Esophagus muscularis mucosa (tissue), 4 donors: ENCODE measurements around the gene TAOK1. TPM values are rescaled to one million over a fixed set of nuclear protein-coding genes. Genes with fewer than 3 reads are reported as not detected.
A peak's percentile ranks its signal among the peaks of the same experiment; 100 is the strongest.

Experiments
- DNase-seq: peaks from one replicate; pipeline ENCODE4 v3.0.0-alpha.2; 2017; ENCODE audit errors: extremely low spot score
- H3K27ac ChIP-seq, 4 donors: fragments of 200-600 bp; sonication (generic); replicated peaks in 1 of 4; 1 replicate in 3 of 4; 2 replicates in 1 of 4; pipeline ENCODE4 v1.5.1; 2016 to 2019; ENCODE audit warnings: mild to moderate bottlenecking in 1 of 4
- H3K27me3 ChIP-seq, 4 donors: fragments of 200-600 bp; sonication (generic); one replicate each; pipeline versions ENCODE4 v1.5.1 to v1.6.0; 2016 to 2019
- H3K36me3 ChIP-seq, 4 donors: fragments of 200-600 bp; sonication (generic); one replicate each; pipeline ENCODE4 v1.5.1; 2016 to 2019
- H3K4me1 ChIP-seq, 4 donors: fragments of 200-600 bp; sonication (generic); one replicate each; pipeline ENCODE4 v1.5.1; 2016 to 2019
- H3K4me3 ChIP-seq, 4 donors: fragments of 200-600 bp; sonication (generic); 1 replicate in 2 of 4; 2 replicates in 2 of 4; pipeline ENCODE4 v1.5.1; 2016 to 2019; ENCODE audit warnings: mild to moderate bottlenecking in 4 of 4, moderate library complexity in 1 of 4
- H3K9me3 ChIP-seq, 4 donors: fragments of 200-600 bp; sonication (generic); 1 replicate in 3 of 4; 2 replicates in 1 of 4; pipeline ENCODE4 v1.5.1; 2016 to 2019
- CTCF ChIP-seq, 3 experiments: fragments of 200-600 bp in 2 of 3; fragments of 450-650 bp in 1 of 3; sonication (generic) in 2 of 3; IDR thresholded peaks; one replicate each; pipeline ENCODE4 v1.5.1; 2017 to 2019; ENCODE audit warnings: antibody characterized with exemption in 3 of 3, mild to moderate bottlenecking in 2 of 3, moderate library complexity in 1 of 3
- EP300 ChIP-seq: sonication (generic); formaldehyde crosslinking; IDR thresholded peaks from one replicate; pipeline ENCODE4 v1.6.1; 2017; ENCODE audit warnings: antibody characterized with exemption
- POLR2A ChIP-seq: fragments of 450-650 bp; IDR thresholded peaks from one replicate; pipeline ENCODE4 v1.6.1; 2017; ENCODE audit warnings: antibody characterized with exemption, moderate library complexity, mild to moderate bottlenecking, low read depth
- POLR2AphosphoS5 ChIP-seq, 2 donors: sonication (generic); formaldehyde crosslinking; IDR thresholded peaks; one replicate each; pipeline ENCODE4 v1.6.1; 2017; ENCODE audit warnings: antibody characterized with exemption in 2 of 2
- WGBS: methylation state at CpG from one replicate; pipeline ENCODE4 v1.1.5; 2018; 5-methylcytosine and 5-hydroxymethylcytosine counted together
- intact Hi-C: fragments of 100-400 bp; cut with DNase I; formaldehyde crosslinking; loops from one replicate; pipeline ENCODE4 v1.15.1; 2023
- total RNA-seq, 4 donors: library from RNA; depleted of rRNA; stranded (reverse); fragments of >200 nt; gene quantifications; one replicate each; pipeline versions ENCODE4 v1.1.0 to v1.2.1, GENCODE V29; 2016

The TAOK1 gene
- total RNA-seq, 4 donors from 2014 or later, result 48.7 to 73.1 (median 58.9) TPM

DNA sequence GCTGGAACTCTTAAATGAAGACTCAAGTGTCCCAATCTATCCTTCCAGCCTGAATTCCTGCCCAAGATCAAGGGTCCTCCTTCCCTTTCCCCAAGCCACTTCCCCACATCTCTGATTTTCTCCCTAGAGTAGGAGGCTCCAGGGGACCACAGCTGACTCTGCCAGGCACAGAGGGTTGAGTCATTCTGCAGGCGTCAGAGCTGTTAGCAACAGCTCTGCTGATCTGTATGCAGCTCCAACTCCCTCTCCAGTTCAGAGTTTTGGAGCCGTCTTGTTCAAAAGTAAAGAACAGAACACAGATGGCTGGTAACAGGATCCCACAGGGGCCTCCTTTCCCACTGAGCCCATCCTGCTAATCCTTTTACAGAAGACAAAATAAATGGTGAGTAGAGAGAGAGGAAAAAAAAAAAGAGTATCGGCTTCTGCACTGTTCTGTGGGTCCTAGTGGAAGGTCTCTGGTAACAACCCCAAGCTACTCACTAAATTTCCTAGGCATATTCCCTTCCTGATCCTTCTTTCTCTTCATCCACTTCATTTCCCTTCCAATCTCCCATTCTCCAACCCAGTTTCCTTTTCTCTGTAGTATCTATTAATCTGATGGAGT lies 13.4 kb upstream of the TAOK1 start:
- Histone ChIP-seq H3K4me3 (no peak overlapping the region), H3K36me3 (no peaks in the 10 kb centered on the region), H3K4me1 (peaks cover 0 to 12% (median 5%) of the 10 kb centered on the region in 4 donors), H3K9me3 (no peaks in the 10 kb centered on the region), H3K27me3 (no peaks in the 10 kb centered on the region), H3K27ac (peak overlapping the region in 2 of 4 donors; percentile 42 to 45)
- 40% methylated on average over 3 of the region's 3 CpGs for WGBS
- no peak for TF ChIP-seq POLR2A
- peak in 1 of 2 donors; percentile 21 for TF ChIP-seq POLR2AphosphoS5 (IDR thresholded peaks at IDR 0.05)
- no peak for TF ChIP-seq EP300
- TF ChIP-seq CTCF (IDR thresholded peaks at IDR 0.05), result no peak
- DNase-seq, result no peak
- intact Hi-C loops, result no loop called here

- H3K36me3 ChIP-seq, result no peaks in the 10 kb centered on the region
- H3K27ac ChIP-seq, result no peak overlapping the region
- intact Hi-C loops, result no loop called here
- H3K4me1 ChIP-seq, result peaks cover 0 to 12% (median 5%) of the 10 kb centered on the region in 4 donors
- no peaks in the 10 kb centered on the region for H3K9me3 ChIP-seq
- DNase-seq, result no peak
- 76% methylated on average over 4 of the region's 4 CpGs for WGBS
- no peak overlapping the region for H3K4me3 ChIP-seq
- no peak for TF ChIP-seq CTCF (IDR thresholded peaks at IDR 0.05)
- H3K27me3 ChIP-seq, result no peaks in the 10 kb centered on the region
Measured at GRCh38 chr17:29378500-29378899, 11.7 kb upstream of the TAOK1 start.

GRCh38 chr17:29379084-29379991 lies 10.8 kb upstream of the TAOK1 start:
- 61% methylated on average over 12 of the region's 12 CpGs for WGBS
- no peak overlapping the region for H3K4me3 ChIP-seq
- H3K27ac ChIP-seq, result no peak overlapping the region
- H3K4me1 ChIP-seq, result peaks cover 0 to 12% (median 5%) of the 10 kb centered on the region in 4 donors
- no peaks in the 10 kb centered on the region for H3K9me3 ChIP-seq
- intact Hi-C loops, result no loop called here
- no peaks in the 10 kb centered on the region for H3K27me3 ChIP-seq
- no peaks in the 10 kb centered on the region for H3K36me3 ChIP-seq
- no peak for DNase-seq
- TF ChIP-seq POLR2A (no peak), EP300 (no peak), CTCF (IDR thresholded peaks at IDR 0.05) (no peak), POLR2AphosphoS5 (IDR thresholded peaks at IDR 0.05) (no peak)

DNA sequence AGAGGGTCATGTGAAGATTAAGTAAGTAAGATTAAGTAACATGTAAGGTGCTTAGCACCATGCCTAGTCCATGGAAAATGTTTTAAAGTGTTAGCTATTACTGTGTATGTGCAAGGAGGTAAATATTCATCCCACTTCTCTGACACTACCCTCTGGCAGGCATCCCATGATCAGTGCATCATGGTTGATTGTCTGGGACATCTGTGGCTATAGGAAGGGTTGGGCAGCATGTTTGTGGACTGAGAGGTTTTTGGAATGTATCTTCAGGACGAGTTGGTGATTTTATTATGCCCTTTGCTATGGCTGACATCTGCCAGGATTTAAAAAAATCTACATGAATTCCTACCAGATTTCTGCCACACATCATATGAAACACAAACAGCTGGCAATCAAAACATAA lies 6.5 kb upstream of the TAOK1 start:
- Histone ChIP-seq H3K9me3 (no peaks in the 10 kb centered on the region), H3K4me1 (no peaks in the 10 kb centered on the region), H3K4me3 (no peak overlapping the region), H3K27ac (no peak overlapping the region), H3K27me3 (no peaks in the 10 kb centered on the region), H3K36me3 (no peaks in the 10 kb centered on the region)
- DNase-seq, result no peak
- WGBS, result 65% methylated on average over 1 of the region's 1 CpG
- TF ChIP-seq POLR2A (no peak), EP300 (no peak), CTCF (IDR thresholded peaks at IDR 0.05) (no peak), POLR2AphosphoS5 (IDR thresholded peaks at IDR 0.05) (no peak)
- intact Hi-C loops, result no loop called here
